ENCODE measurements around the gene GLP2R. TPM values are rescaled to one million over a fixed set of nuclear protein-coding genes. Genes with fewer than 3 reads are reported as not detected.

The GLP2R gene
- total RNA-seq, 2 donors from 2014 or later: not detected

- H3K27ac Mint-ChIP-seq: no peak overlapping the region
- no peaks in the 10 kb centered on the region for H3K4me1 Mint-ChIP-seq (ENCODE audit: low read depth in 2 of 2)
- no peak for ATAC-seq
- no peak for DNase-seq (ENCODE audit: low spot score)
- peaks cover 0 to 12% of the 10 kb centered on the region in 2 donors for H3K27me3 Mint-ChIP-seq
- no peaks in the 10 kb centered on the region for H3K36me3 Mint-ChIP-seq
- no peaks in the 10 kb centered on the region for H3K9me3 Mint-ChIP-seq
- no peak overlapping the region for H3K4me3 Mint-ChIP-seq
Measured at GRCh38 chr17:9902120-9902519, 76.4 kb downstream of the GLP2R start.

- H3K27ac Mint-ChIP-seq: no peak overlapping the region
- peaks cover 0 to 12% of the 10 kb centered on the region in 2 donors for H3K27me3 Mint-ChIP-seq
- ATAC-seq (no peak), DNase-seq (ENCODE audit: low spot score) (no peak)
- no peak overlapping the region for H3K4me3 Mint-ChIP-seq
- peaks cover 0 to 1% of the 10 kb centered on the region in 2 donors for H3K4me1 Mint-ChIP-seq (ENCODE audit: low read depth in 2 of 2)
- H3K9me3 Mint-ChIP-seq: no peaks in the 10 kb centered on the region
- no peaks in the 10 kb centered on the region for H3K36me3 Mint-ChIP-seq
Measured at GRCh38 chr17:9904277-9905077, 78.8 kb downstream of the GLP2R start.

GRCh38 chr17:9905078-9905415, 79.3 kb downstream of the GLP2R start, which contains the start of gene RCVRN:
TSS of gene RCVRN (minus strand) at chr17:9905271. CDS start at chr17:9905180, 91 bp downstream.
- no peak for ATAC-seq
- Mint-ChIP-seq H3K27ac (no peak within 1 kb of the TSS), H3K36me3 (no peaks in the 10 kb centered on the region)

DNA sequence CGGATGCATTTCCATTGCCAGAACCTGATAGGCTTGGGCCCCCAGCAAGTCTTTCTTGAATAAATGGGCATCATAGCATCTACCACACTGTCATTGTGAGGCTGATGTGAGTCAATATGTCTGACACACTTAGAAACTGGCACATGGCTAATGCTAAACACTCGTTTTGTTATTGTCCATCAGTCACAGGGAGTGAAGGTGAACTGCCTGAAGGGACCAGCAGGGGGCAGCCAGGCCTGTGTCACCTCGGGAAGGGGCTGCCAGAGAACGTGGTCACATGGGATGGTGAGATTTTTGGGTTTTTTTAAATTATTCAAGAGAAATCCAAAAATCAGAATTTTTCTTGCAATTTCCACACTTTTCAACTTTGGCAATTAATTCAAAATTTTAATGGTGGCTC, 80.2 kb downstream of the GLP2R start:
- no peak for DNase-seq (ENCODE audit: low spot score)
- Mint-ChIP-seq H3K27ac (no peak overlapping the region), H3K9me3 (no peaks in the 10 kb centered on the region), H3K4me1 (ENCODE audit: low read depth in 2 of 2) (peaks cover 0 to 2% of the 10 kb centered on the region in 2 donors), H3K4me3 (no peak overlapping the region), H3K27me3 (peaks cover 0 to 5% of the 10 kb centered on the region in 2 donors), H3K36me3 (no peaks in the 10 kb centered on the region)
- ATAC-seq: peak in 1 of 2 donors; percentile 69

More at GRCh38 chr17:9905078-9905415, 79.3 kb downstream of the GLP2R start, which contains the start of gene RCVRN:
- Mint-ChIP-seq H3K4me1 (ENCODE audit: low read depth in 2 of 2) (peaks cover 0 to 2% of the 10 kb centered on the region in 2 donors), H3K27me3 (peaks cover 0 to 12% of the 10 kb centered on the region in 2 donors), H3K9me3 (no peaks in the 10 kb centered on the region), H3K4me3 (no peak within 1 kb of the TSS)
- no peak for DNase-seq (ENCODE audit: low spot score)

DNA sequence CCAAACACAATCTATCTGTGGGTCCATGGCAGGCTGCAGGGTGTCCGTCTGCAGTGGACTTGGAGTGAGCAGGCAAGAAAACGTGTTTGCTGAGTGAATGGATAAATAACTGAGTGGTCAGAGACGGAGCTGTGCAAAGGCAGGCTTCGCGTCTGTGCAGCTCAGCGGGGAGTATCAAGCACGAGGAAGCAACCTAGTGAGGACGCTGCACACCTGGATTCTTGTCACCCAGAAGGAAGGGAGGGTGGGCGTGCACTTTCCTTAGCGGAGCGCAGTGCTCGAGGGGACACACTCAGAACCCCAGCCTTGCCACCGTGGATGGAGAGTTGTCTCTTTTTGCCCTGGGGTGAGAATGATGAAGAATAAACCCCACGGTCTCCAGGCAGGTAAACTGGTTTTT, 80.9 kb downstream of the GLP2R start:
- no peak overlapping the region for H3K27ac Mint-ChIP-seq
- ATAC-seq (no peak), DNase-seq (ENCODE audit: low spot score) (no peak)
- H3K27me3 Mint-ChIP-seq: no peaks in the 10 kb centered on the region
- peaks cover 0 to 2% of the 10 kb centered on the region in 2 donors for H3K4me1 Mint-ChIP-seq (ENCODE audit: low read depth in 2 of 2)
- no peak overlapping the region for H3K4me3 Mint-ChIP-seq
- H3K9me3 Mint-ChIP-seq: no peaks in the 10 kb centered on the region
- no peaks in the 10 kb centered on the region for H3K36me3 Mint-ChIP-seq

GRCh38 chr17:9907131-9907530, 81.4 kb downstream of the GLP2R start:
- Mint-ChIP-seq H3K27me3 (no peaks in the 10 kb centered on the region), H3K4me3 (no peak overlapping the region), H3K27ac (no peak overlapping the region), H3K36me3 (no peaks in the 10 kb centered on the region), H3K4me1 (ENCODE audit: low read depth in 2 of 2) (peaks cover 0 to 2% of the 10 kb centered on the region in 2 donors), H3K9me3 (no peaks in the 10 kb centered on the region)
- DNase-seq (ENCODE audit: low spot score) (no peak), ATAC-seq (no peak)

DNA sequence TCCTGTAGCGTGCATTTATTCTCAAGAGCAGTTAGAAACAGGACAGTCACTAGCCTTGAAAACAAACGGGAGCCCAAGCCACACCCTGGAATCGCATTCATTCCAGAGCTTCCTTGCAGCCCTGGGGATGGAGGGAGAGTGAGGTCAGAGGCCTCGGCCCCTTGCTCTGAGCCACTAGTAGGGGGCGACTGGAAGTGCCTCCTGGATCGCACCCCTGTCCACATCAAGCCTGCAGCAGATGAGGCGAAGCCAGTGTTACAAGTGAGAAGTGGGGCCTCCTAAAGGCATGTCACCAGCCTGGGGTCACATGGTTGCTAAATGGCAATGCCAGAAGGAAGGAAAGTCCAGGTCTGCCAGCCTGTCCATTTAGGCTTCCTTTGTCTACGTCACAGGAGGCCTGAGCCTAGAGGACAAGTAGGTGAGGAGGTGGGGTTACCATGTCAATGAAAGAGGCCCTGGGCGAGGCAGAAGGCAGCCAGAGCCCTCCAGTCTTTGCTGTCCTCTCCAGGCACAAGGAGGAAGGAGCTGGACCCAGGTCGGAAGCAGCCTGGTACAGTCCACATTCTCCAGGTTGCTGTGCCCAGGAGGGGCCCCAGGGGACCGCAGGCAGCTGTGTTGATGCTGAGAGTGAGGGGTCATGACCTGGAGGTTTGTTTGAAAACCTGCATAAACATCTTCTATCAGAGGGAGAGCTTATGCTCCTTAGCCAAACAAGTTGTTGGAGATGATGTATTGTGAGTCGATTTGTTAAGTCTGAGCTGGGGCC, 82.3 kb downstream of the GLP2R start:
- Mint-ChIP-seq H3K27me3 (no peaks in the 10 kb centered on the region), H3K36me3 (no peaks in the 10 kb centered on the region), H3K4me1 (ENCODE audit: low read depth in 2 of 2) (peaks cover 0 to 2% of the 10 kb centered on the region in 2 donors), H3K4me3 (no peak overlapping the region), H3K27ac (no peak overlapping the region), H3K9me3 (no peaks in the 10 kb centered on the region)
- DNase-seq (ENCODE audit: low spot score) (no peak), ATAC-seq (no peak)

DNA sequence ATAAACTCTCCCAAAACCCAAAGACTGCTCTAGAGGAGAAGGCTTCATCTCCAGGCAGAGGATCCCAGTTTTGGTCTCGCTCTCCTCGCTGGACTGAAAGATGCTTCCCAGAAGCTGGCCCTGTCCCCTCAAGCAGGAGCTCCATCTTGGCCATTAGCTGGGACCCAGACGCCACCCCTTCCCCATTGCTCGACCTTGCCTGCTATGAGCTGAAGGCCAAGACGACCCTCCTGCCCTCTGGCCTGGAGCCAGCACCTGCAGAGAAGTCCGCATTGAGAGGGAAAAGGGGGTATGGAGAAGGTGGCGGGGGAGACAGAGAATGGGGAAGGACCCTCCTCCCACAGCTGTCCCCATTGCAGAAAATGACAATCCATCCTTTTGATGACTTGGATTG, 82.9 kb downstream of the GLP2R start:
- H3K4me3 Mint-ChIP-seq: no peak overlapping the region
- peaks cover 0 to 2% of the 10 kb centered on the region in 2 donors for H3K4me1 Mint-ChIP-seq (ENCODE audit: low read depth in 2 of 2)
- no peaks in the 10 kb centered on the region for H3K27me3 Mint-ChIP-seq
- H3K27ac Mint-ChIP-seq: no peak overlapping the region
- ATAC-seq: no peak
- no peak for DNase-seq (ENCODE audit: low spot score)
- no peaks in the 10 kb centered on the region for H3K36me3 Mint-ChIP-seq
- no peaks in the 10 kb centered on the region for H3K9me3 Mint-ChIP-seq

DNA sequence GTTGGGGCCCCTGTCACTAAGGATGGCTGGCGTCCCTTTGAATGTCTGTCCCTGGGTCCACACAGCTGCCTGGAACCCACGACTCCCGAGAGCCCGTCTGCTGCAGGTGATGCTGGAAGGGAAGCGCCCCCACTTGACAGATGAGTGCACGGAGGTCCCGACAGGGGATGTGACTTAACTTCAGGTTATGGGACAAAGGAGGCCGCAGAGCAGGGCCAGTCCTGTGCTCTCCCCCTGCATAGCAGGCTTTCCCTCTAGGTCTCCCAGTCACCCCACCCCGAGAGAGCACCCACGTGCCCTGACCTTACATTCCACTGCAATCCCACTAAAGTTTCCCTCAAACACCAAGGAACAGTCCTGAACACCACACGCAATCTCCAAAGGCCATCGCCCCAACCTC, 85.4 kb downstream of the GLP2R start:
- ATAC-seq (no peak), DNase-seq (ENCODE audit: low spot score) (no peak)
- no peaks in the 10 kb centered on the region for H3K27me3 Mint-ChIP-seq
- peaks cover 0 to 2% of the 10 kb centered on the region in 2 donors for H3K4me1 Mint-ChIP-seq (ENCODE audit: low read depth in 2 of 2)
- H3K27ac Mint-ChIP-seq: no peak overlapping the region
- H3K9me3 Mint-ChIP-seq: no peaks in the 10 kb centered on the region
- no peak overlapping the region for H3K4me3 Mint-ChIP-seq
- H3K36me3 Mint-ChIP-seq: no peaks in the 10 kb centered on the region

DNA sequence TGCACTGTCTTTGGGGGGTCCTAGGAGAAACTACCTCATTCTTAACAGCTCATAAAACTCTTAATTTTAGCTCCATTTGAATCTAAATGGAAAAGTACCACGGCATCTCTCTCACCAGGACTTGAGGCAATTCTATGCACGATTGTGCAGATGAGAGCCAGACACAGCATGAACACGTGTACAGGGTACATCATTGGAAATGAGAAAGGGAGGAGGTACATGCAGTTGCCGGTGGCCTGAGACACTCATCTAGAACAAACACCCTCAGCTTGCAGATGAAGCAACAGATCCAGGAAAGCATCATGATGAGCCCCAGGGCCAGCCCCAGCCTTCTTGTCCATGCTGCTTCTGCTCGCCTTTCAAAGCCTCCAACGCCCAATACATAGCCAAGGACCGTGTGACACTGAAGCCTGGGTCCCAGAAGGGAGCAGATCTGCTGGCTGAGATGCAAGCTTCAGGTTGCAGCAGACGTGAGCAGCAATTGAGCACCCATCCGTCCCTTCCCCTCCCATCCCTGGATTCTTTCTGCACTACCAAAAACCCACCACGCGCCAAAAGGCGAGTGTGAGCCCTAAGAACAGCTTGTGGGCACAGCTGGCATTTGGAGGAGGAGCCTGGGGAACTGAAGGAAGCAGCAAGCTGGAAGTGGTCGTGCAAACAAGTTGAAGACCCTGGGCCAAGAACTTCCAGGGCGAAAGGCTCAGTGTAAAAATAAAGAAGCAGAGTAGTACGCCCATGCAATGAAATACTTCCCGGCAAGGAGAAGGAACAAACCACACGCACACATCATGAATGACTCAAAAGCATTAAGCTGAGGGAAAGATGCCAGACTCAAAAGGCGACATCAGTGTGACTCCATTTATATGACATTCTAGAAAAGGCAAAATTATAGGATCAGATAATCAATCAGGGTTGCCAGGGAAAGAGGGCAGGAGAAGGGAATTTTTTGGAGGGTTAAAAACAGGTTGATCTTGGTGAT, 86.7 kb downstream of the GLP2R start:
- Mint-ChIP-seq H3K4me3 (no peak overlapping the region), H3K4me1 (ENCODE audit: low read depth in 2 of 2) (peaks cover 0 to 2% of the 10 kb centered on the region in 2 donors), H3K9me3 (no peaks in the 10 kb centered on the region), H3K27me3 (no peaks in the 10 kb centered on the region), H3K27ac (no peak overlapping the region), H3K36me3 (no peaks in the 10 kb centered on the region)
- DNase-seq (ENCODE audit: low spot score) (no peak), ATAC-seq (no peak)

DNA sequence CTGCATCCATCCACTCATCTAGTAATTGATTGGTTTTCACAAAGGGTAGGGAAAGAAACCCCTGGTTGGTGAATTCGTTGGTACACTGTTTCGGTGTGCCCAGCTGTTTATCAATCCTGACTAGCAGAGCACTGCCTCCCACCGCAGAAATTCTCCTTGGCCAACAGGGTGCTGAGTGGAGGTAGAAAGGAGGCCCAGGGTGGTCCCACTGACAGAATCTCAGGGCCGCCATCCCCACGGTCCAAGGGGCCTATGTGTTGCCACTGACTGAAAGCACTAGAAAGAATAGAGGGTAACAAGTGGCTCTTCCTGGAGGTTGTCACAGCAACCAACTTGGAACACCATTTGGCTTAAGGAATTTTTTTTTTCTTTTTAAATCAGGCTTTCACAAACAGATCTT, 87.8 kb downstream of the GLP2R start:
- H3K27me3 Mint-ChIP-seq: no peaks in the 10 kb centered on the region
- H3K27ac Mint-ChIP-seq: no peak overlapping the region

DNA sequence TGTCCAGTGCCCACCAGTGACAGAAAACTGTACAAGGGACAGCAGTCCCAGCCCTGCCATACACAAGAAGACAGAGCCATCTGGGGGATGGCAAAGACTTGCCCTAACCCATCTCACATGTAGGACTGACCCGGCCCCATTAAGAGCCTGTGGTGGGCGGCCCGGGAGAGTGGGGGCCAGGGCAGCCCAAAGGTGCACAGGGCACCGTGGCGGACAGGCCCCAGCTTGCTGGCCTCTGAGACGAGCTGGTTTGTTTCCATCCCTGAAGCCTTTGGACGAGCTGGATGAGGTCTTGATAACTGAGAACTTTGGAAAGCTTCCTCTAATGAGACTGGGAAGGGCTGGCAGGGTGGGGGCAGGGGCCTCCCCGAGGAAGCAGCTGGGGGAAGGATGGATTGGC, 90.4 kb downstream of the GLP2R start:
- H3K9me3 Mint-ChIP-seq: no peaks in the 10 kb centered on the region
- H3K4me1 Mint-ChIP-seq (ENCODE audit: low read depth in 2 of 2): no peaks in the 10 kb centered on the region
- DNase-seq (ENCODE audit: low spot score) (no peak), ATAC-seq (no peak)
- no peak overlapping the region for H3K27ac Mint-ChIP-seq
- H3K36me3 Mint-ChIP-seq: no peaks in the 10 kb centered on the region
- H3K4me3 Mint-ChIP-seq: no peak overlapping the region
- no peaks in the 10 kb centered on the region for H3K27me3 Mint-ChIP-seq

More for the DNA sequence above, 87.8 kb downstream of the GLP2R start:
- Mint-ChIP-seq H3K9me3 (no peaks in the 10 kb centered on the region), H3K36me3 (no peaks in the 10 kb centered on the region), H3K4me3 (no peak overlapping the region), H3K4me1 (ENCODE audit: low read depth in 2 of 2) (peaks cover 0 to 2% of the 10 kb centered on the region in 2 donors)
- ATAC-seq (no peak), DNase-seq (ENCODE audit: low spot score) (no peak)

DNA sequence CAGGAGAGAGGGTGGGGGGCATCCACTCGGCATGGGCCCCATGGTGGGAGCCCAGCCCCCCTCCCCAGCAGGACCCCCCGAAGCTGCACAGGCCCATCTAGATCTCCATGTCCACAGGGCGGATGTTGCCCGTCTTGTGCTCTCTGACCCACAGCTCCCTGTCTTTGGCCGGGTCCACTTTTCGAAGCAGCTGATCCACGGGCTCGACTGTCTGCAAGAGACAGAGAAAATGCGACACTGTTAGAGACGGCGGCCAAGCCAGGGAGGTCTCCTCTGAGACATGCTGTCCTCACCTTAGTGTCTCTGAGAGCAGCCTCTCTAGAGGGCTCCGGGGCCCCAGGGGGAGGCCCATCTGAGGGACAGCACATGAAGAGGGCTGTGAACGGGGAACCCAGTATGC, 91.4 kb downstream of the GLP2R start:
- no peaks in the 10 kb centered on the region for H3K9me3 Mint-ChIP-seq
- ATAC-seq: no peak
- DNase-seq (ENCODE audit: low spot score): no peak
- no peaks in the 10 kb centered on the region for H3K36me3 Mint-ChIP-seq
- H3K27ac Mint-ChIP-seq: no peak overlapping the region
- no peaks in the 10 kb centered on the region for H3K4me1 Mint-ChIP-seq (ENCODE audit: low read depth in 2 of 2)
- H3K27me3 Mint-ChIP-seq: no peaks in the 10 kb centered on the region
- no peak overlapping the region for H3K4me3 Mint-ChIP-seq

All from natural killer cell treated with Interleukin-12 subunit alpha and Interleukin-12 subunit beta and Interleukin-15 and Interleukin-18, amount 100 ng/mL, for 72 hours (primary cell).